H1 (cell line): Measurements from ENCODE around the gene S100A12. TPM values are rescaled to one million over a fixed set of nuclear protein-coding genes. Genes with fewer than 3 reads are reported as not detected.

Experiments
- CHD7 ChIP-seq: fragments of 300-600 bp; sonication (generic); IDR thresholded peaks from 2 replicates; pipeline ENCODE4 v1.7.1; 2012; ENCODE audit warnings: low read length, moderate library complexity, mild to moderate bottlenecking, inconsistent platforms; ENCODE audit not compliant: insufficient replicate concordance
- CTCF ChIP-seq, 3 experiments: IDR thresholded peaks; 1 replicate in 2 of 3; 2 replicates in 1 of 3; pipeline versions ENCODE4 v1.5.1 to v1.6.1; 2011; ENCODE audit warnings: low read length in 3 of 3, mild to moderate bottlenecking in 3 of 3, inconsistent platforms in 2 of 3, low read depth in 1 of 3, moderate library complexity in 1 of 3; ENCODE audit not compliant: insufficient read depth in 1 of 3; ENCODE audit errors: control extremely low read depth in 1 of 3
- EZH2 ChIP-seq: fragments of 200-600 bp; sonication (generic); IDR thresholded peaks from 2 replicates; pipeline ENCODE4 v1.7.1; 2012; ENCODE audit warnings: low read depth, mild to moderate bottlenecking, moderate library complexity, low read length, inconsistent platforms; ENCODE audit not compliant: severe bottlenecking
- HDAC2 ChIP-seq, 2 experiments: fragments of 300-600 bp in 1 of 2; sonication (generic) in 1 of 2; IDR thresholded peaks; 2 replicates each; pipeline ENCODE4 v1.6.1; 2011 to 2012; ENCODE audit warnings: low read depth in 2 of 2, low read length in 2 of 2, mild to moderate bottlenecking in 2 of 2, moderate library complexity in 2 of 2, borderline replicate concordance in 1 of 2, inconsistent platforms in 1 of 2
- KDM1A ChIP-seq: fragments of 200-600, 300-600 bp; sonication (generic); IDR thresholded peaks from 2 replicates; pipeline ENCODE4 v1.7.1; 2016; ENCODE audit warnings: mild to moderate bottlenecking, low read length, borderline replicate concordance
- polyA plus RNA-seq, 7 experiments: library from polyadenylated mRNA; depleted of rRNA in 3 of 7; stranded (reverse) in 5 of 7; unstranded in 2 of 7; fragments of >200 nt in 5 of 7; fragments of 200-250 nt in 2 of 7; gene quantifications; 1 replicate in 5 of 7; 2 replicates in 1 of 7; 4 replicates in 1 of 7; pipeline versions ENCODE4 v1.2.1 to v1.2.3, GENCODE V29; 2011 to 2013; ENCODE audit warnings: missing spikeins in 2 of 7, mixed read lengths in 2 of 7
- total RNA-seq: library from RNA; stranded (reverse); fragmentation: NEBNext Ultra II Directional; extraction: Animal tissue kit (Norgen Biotek cat#: 25700); gene quantifications from 2 replicates; pipeline ENCODE4 v1.2.1, GENCODE V29; 2021

S100A12 gene
- total and polyA plus RNA-seq, 2 of the 8 experiments (the other 6 are each of a cell fraction or from before 2014, with no cell fraction given): not detected

- no peak for TF ChIP-seq CTCF (IDR thresholded peaks at IDR 0.05; ENCODE audit: control extremely low read depth in 1 of 3, insufficient read depth in 1 of 3, low read depth in 1 of 3, low read length in 3 of 3)
- no peak for TF ChIP-seq EZH2
- no peak for TF ChIP-seq KDM1A
- TF ChIP-seq HDAC2 (IDR thresholded peaks at IDR 0.05; ENCODE audit: borderline replicate concordance in 1 of 2, low read depth in 2 of 2, low read length in 2 of 2): no peak
- no peak for TF ChIP-seq CHD7
- TF ChIP-seq, all 59 proteins: peak for 0
Observed at GRCh38 chr1:153399401-153400055, 24.1 kb upstream of the S100A12 start (continued).
